Fibroblast of lung (primary cell): ENCODE results near the gene ARFGEF2. TPM values are rescaled to one million over a fixed set of nuclear protein-coding genes. Genes with fewer than 3 reads are reported as not detected.

Source experiments
- DNase-seq, 2 donors: peaks; one replicate each; pipeline versions ENCODE4 v3.0.0 to v3.0.0-alpha.2; 2010; ENCODE audit warnings: low read depth in 2 of 2
- H2AFZ ChIP-seq: 2 replicates; pipeline ENCODE4 v1.5.1; 2012; ENCODE audit warnings: low read length, control low read depth, inconsistent platforms
- H3K27ac ChIP-seq: 2 replicates; pipeline ENCODE4 v1.5.1; 2011; ENCODE audit warnings: low read length, control low read depth; ENCODE audit not compliant: insufficient read depth
- H3K27me3 ChIP-seq: 2 replicates; pipeline ENCODE4 v1.5.1; 2011; ENCODE audit warnings: mild to moderate bottlenecking, low read length; ENCODE audit not compliant: control insufficient read depth, insufficient read depth
- H3K36me3 ChIP-seq: 2 replicates; pipeline ENCODE4 v1.5.1; 2011; ENCODE audit warnings: low read length; ENCODE audit not compliant: control insufficient read depth, insufficient read depth
- H3K4me1 ChIP-seq: 2 replicates; pipeline ENCODE4 v1.5.1; 2011; ENCODE audit warnings: low read length; ENCODE audit not compliant: control insufficient read depth, insufficient read depth; ENCODE audit errors: extremely low read depth
- H3K4me2 ChIP-seq: 2 replicates; pipeline ENCODE4 v1.5.1; 2011; ENCODE audit warnings: low read length, control low read depth; ENCODE audit not compliant: insufficient read depth; ENCODE audit errors: extremely low read depth
- H3K4me3 ChIP-seq, 4 experiments: fragments of 200-600 bp in 1 of 4; sonication (generic) in 1 of 4; replicated peaks in 1 of 4; 2 replicates each; pipeline ENCODE4 v1.5.1; 2011 to 2016; ENCODE audit warnings: low read length in 4 of 4, low read depth in 3 of 4, mild to moderate bottlenecking in 3 of 4, control low read depth in 2 of 4, inconsistent platforms in 1 of 4, mixed read lengths in 1 of 4; ENCODE audit not compliant: insufficient read depth in 1 of 4; ENCODE audit errors: control extremely low read depth in 1 of 4
- H3K79me2 ChIP-seq: 2 replicates; pipeline ENCODE4 v1.5.1; 2012; ENCODE audit warnings: mild to moderate bottlenecking, low read length, inconsistent platforms; ENCODE audit not compliant: control insufficient read depth, insufficient read depth
- H3K9ac ChIP-seq: 2 replicates; pipeline ENCODE4 v1.5.1; 2011; ENCODE audit warnings: mild to moderate bottlenecking, low read length, control low read depth; ENCODE audit not compliant: insufficient read depth
- H3K9me3 ChIP-seq: 2 replicates; pipeline ENCODE4 v1.5.1; 2012; ENCODE audit warnings: low read depth, low read length; ENCODE audit not compliant: control insufficient read depth, insufficient read depth
- H4K20me1 ChIP-seq: 2 replicates; pipeline ENCODE4 v1.5.1; 2011; ENCODE audit warnings: low read length; ENCODE audit not compliant: control insufficient read depth, insufficient read depth; ENCODE audit errors: extremely low read depth
- CTCF ChIP-seq, 2 donors: IDR thresholded peaks in 1 of 2; conservative IDR thresholded peaks in 1 of 2; 1 replicate in 1 of 2; 2 replicates in 1 of 2; pipeline ENCODE4 v1.5.1; 2011 to 2012; ENCODE audit warnings: low read length in 2 of 2, control low read depth in 1 of 2, inconsistent platforms in 1 of 2, low read depth in 1 of 2, mild to moderate bottlenecking in 1 of 2
- EZH2 ChIP-seq: IDR thresholded peaks from 2 replicates; pipeline ENCODE4 v1.5.1; 2012; ENCODE audit warnings: low read length, control low read depth, mild to moderate bottlenecking; ENCODE audit errors: missing control alignments
- polyA plus RNA-seq, 2 donors: library from polyadenylated mRNA; depleted of rRNA in 1 of 2; stranded (reverse) in 1 of 2; unstranded in 1 of 2; fragments of >200 nt; gene quantifications; 2 replicates each; pipeline ENCODE4 v1.2.1, GENCODE V29; 2011 to 2012; ENCODE audit warnings: missing spikeins in 1 of 2
- total RNA-seq: library from RNA; depleted of rRNA; stranded (reverse); fragments of >200 nt; gene quantifications from 2 replicates; pipeline ENCODE4 v1.2.1, GENCODE V29; 2014

Gene ARFGEF2
- total and polyA plus RNA-seq, 2 donors (not counting 1 experiment from before 2014, with no cell fraction given) = 17.3 to 42.8 TPM

- H3K4me1 ChIP-seq = peaks cover 3% of the 10 kb centered on the region
- peaks cover 99% of the 10 kb centered on the region for H3K79me2 ChIP-seq
- no peak overlapping the region for H2AFZ ChIP-seq
- no peak overlapping the region for H3K4me3 ChIP-seq
- DNase-seq = peak in 1 of 2 donors; percentile 12
- TF ChIP-seq CTCF (conservative IDR thresholded peaks at IDR 0.05 in 1 of 2, IDR thresholded peaks at IDR 0.05 in 1 of 2; ENCODE audit: low read depth in 1 of 2, low read length in 2 of 2) = no peak
- no peak for TF ChIP-seq EZH2
- no peak overlapping the region for H3K27ac ChIP-seq
- H3K36me3 ChIP-seq = no peaks in the 10 kb centered on the region
- H3K27me3 ChIP-seq = no peaks in the 10 kb centered on the region
- no peak overlapping the region for H3K9ac ChIP-seq
- peaks cover 2% of the 10 kb centered on the region for H4K20me1 ChIP-seq
- H3K4me2 ChIP-seq = no peak overlapping the region
- H3K9me3 ChIP-seq = no peaks in the 10 kb centered on the region
Observed at GRCh38 chr20:49052334-49052733, 130.8 kb downstream of the ARFGEF2 start.

GRCh38 chr20:49054056-49054643 lies 132.6 kb downstream of the ARFGEF2 start:
- Histone ChIP-seq H3K27ac (no peak overlapping the region), H3K36me3 (no peaks in the 10 kb centered on the region), H3K4me3 (no peak overlapping the region), H4K20me1 (no peaks in the 10 kb centered on the region), H3K79me2 (peaks cover 93% of the 10 kb centered on the region), H3K27me3 (no peaks in the 10 kb centered on the region), H3K9me3 (no peaks in the 10 kb centered on the region), H2AFZ (no peak overlapping the region), H3K4me2 (no peak overlapping the region), H3K9ac (no peak overlapping the region), H3K4me1 (no peaks in the 10 kb centered on the region)
- DNase-seq = peak in 1 of 2 donors; percentile 7
- TF ChIP-seq EZH2 (no peak), CTCF (conservative IDR thresholded peaks at IDR 0.05 in 1 of 2, IDR thresholded peaks at IDR 0.05 in 1 of 2; ENCODE audit: low read depth in 1 of 2, low read length in 2 of 2) (no peak)

- H3K36me3 ChIP-seq = peaks cover 2% of the 10 kb centered on the region
- DNase-seq = no peak
- peaks cover 17% of the 10 kb centered on the region for H3K79me2 ChIP-seq
- no peaks in the 10 kb centered on the region for H4K20me1 ChIP-seq
- H3K9me3 ChIP-seq = no peaks in the 10 kb centered on the region
- H3K27me3 ChIP-seq = no peaks in the 10 kb centered on the region
- H3K4me2 ChIP-seq = no peak overlapping the region
- no peaks in the 10 kb centered on the region for H3K4me1 ChIP-seq
- TF ChIP-seq CTCF (conservative IDR thresholded peaks at IDR 0.05 in 1 of 2, IDR thresholded peaks at IDR 0.05 in 1 of 2; ENCODE audit: low read depth in 1 of 2, low read length in 2 of 2) = no peak
- TF ChIP-seq EZH2 = no peak
- H3K9ac ChIP-seq = no peak overlapping the region
- H3K4me3 ChIP-seq = no peak overlapping the region
- H2AFZ ChIP-seq = no peak overlapping the region
- H3K27ac ChIP-seq = no peak overlapping the region
Observed at GRCh38 chr20:49063279-49063678, 141.8 kb downstream of the ARFGEF2 start.
